HL-60 (cell line): ENCODE results near the gene ROR1.

Source experiments
- DNase-seq, 2 experiments: peaks; one replicate each; pipeline ENCODE4 v3.0.0-alpha.2; 2010 to 2020; ENCODE audit warnings: low read depth in 1 of 2, low spot score in 1 of 2
- H3K27ac ChIP-seq: fragments of 250-450 bp; sonication (Bioruptor Pico); replicated peaks from 2 replicates; pipeline ENCODE4 v1.5.1; 2020; ENCODE audit warnings: mild to moderate bottlenecking, moderate library complexity
- H3K27me3 ChIP-seq: fragments of 250-450 bp; sonication (Bioruptor Pico); 2 replicates; pipeline ENCODE4 v1.5.1; 2021; ENCODE audit warnings: mild to moderate bottlenecking, moderate library complexity; ENCODE audit not compliant: insufficient read depth, poor library complexity, severe bottlenecking
- H3K4me3 ChIP-seq: replicated peaks from 2 replicates; pipeline ENCODE4 v1.5.1; 2011; ENCODE audit warnings: mild to moderate bottlenecking, control low read depth, low read length; ENCODE audit not compliant: insufficient read depth
- GABPA ChIP-seq: IDR thresholded peaks from 2 replicates; pipeline ENCODE4 v1.6.1; 2012; ENCODE audit warnings: low read depth
- POLR2AphosphoS5 ChIP-seq: IDR thresholded peaks from 2 replicates; pipeline ENCODE4 v1.6.1; 2012; ENCODE audit warnings: low read depth
- SPI1 ChIP-seq: IDR thresholded peaks from 2 replicates; pipeline ENCODE4 v1.6.1; 2012; ENCODE audit warnings: low read depth, mild to moderate bottlenecking, borderline replicate concordance
- TF ChIP-seq, protein P1 (sequence below): IDR thresholded peaks from 2 replicates; pipeline ENCODE4 v1.6.1; 2012; ENCODE audit warnings: low read depth; ENCODE audit not compliant: insufficient replicate concordance
- TF ChIP-seq, protein P2 (sequence below): IDR thresholded peaks from one replicate; pipeline ENCODE4 v1.5.1; 2011; ENCODE audit warnings: low read length, control low read depth, inconsistent platforms; ENCODE audit not compliant: insufficient read depth

The ROR1 gene

DNA sequence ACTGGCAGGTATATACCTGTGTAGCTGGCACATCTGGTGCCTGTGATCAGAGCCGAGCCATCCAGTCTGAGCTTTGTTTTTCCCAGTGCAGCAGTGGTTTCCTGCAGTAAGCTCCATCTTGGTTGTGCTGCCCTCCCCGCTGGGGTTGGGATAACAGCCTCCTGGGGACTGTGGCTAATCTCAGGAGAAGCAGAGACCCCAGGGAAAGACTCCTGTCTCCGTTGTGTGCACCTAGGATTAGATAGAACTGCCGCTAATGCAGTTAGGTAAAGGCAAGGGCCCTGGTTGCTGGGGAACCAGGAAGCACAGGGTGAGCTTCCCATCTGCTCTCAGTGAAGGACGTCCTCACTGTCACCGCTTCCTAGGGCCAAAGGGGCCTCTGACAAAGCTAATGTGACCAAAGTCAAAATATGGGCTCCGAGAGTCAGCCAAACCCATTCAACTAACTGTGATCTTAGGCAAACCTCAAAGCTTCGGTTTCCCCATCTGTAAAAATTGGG is 20.0 kb downstream of the ROR1 start:
- no peak overlapping the region for H3K27ac ChIP-seq
- no peak overlapping the region for H3K4me3 ChIP-seq
- TF ChIP-seq, protein P1, sequence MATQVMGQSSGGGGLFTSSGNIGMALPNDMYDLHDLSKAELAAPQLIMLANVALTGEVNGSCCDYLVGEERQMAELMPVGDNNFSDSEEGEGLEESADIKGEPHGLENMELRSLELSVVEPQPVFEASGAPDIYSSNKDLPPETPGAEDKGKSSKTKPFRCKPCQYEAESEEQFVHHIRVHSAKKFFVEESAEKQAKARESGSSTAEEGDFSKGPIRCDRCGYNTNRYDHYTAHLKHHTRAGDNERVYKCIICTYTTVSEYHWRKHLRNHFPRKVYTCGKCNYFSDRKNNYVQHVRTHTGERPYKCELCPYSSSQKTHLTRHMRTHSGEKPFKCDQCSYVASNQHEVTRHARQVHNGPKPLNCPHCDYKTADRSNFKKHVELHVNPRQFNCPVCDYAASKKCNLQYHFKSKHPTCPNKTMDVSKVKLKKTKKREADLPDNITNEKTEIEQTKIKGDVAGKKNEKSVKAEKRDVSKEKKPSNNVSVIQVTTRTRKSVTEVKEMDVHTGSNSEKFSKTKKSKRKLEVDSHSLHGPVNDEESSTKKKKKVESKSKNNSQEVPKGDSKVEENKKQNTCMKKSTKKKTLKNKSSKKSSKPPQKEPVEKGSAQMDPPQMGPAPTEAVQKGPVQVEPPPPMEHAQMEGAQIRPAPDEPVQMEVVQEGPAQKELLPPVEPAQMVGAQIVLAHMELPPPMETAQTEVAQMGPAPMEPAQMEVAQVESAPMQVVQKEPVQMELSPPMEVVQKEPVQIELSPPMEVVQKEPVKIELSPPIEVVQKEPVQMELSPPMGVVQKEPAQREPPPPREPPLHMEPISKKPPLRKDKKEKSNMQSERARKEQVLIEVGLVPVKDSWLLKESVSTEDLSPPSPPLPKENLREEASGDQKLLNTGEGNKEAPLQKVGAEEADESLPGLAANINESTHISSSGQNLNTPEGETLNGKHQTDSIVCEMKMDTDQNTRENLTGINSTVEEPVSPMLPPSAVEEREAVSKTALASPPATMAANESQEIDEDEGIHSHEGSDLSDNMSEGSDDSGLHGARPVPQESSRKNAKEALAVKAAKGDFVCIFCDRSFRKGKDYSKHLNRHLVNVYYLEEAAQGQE, result no peak
- TF ChIP-seq POLR2AphosphoS5, result no peak
- TF ChIP-seq, protein P2, sequence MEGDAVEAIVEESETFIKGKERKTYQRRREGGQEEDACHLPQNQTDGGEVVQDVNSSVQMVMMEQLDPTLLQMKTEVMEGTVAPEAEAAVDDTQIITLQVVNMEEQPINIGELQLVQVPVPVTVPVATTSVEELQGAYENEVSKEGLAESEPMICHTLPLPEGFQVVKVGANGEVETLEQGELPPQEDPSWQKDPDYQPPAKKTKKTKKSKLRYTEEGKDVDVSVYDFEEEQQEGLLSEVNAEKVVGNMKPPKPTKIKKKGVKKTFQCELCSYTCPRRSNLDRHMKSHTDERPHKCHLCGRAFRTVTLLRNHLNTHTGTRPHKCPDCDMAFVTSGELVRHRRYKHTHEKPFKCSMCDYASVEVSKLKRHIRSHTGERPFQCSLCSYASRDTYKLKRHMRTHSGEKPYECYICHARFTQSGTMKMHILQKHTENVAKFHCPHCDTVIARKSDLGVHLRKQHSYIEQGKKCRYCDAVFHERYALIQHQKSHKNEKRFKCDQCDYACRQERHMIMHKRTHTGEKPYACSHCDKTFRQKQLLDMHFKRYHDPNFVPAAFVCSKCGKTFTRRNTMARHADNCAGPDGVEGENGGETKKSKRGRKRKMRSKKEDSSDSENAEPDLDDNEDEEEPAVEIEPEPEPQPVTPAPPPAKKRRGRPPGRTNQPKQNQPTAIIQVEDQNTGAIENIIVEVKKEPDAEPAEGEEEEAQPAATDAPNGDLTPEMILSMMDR, result no peak
- no peak for TF ChIP-seq GABPA
- peaks cover 2% of the 10 kb centered on the region for H3K27me3 ChIP-seq
- DNase-seq, result no peak

DNA sequence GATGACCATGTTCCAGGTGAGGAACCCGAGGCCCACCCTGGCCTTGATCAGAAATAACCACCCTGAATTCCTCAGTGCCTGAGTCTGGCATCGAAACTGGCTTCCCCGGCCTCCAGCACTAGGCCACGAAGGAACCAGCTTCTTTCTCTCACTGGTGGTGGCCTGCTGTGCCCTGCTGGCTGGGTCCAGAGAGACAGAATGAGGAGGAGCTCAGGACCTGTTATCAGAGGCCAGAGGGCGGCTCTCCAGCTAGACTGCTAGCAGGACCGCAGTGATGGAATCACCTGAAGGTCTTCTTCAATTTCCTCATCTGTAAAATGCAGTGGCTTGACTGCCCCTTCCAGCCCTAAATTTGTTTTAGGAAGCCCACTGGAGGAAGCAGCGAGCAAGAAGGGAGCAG is 20.5 kb downstream of the ROR1 start:
- Histone ChIP-seq H3K27ac (no peak overlapping the region), H3K27me3 (peaks cover 2% of the 10 kb centered on the region), H3K4me3 (no peak overlapping the region)
- DNase-seq, result no peak
- no peak for TF ChIP-seq POLR2AphosphoS5
- TF ChIP-seq GABPA, result no peak
- no peak for TF ChIP-seq SPI1
- TF ChIP-seq, protein P1, result no peak
- TF ChIP-seq, protein P2, result no peak

DNA sequence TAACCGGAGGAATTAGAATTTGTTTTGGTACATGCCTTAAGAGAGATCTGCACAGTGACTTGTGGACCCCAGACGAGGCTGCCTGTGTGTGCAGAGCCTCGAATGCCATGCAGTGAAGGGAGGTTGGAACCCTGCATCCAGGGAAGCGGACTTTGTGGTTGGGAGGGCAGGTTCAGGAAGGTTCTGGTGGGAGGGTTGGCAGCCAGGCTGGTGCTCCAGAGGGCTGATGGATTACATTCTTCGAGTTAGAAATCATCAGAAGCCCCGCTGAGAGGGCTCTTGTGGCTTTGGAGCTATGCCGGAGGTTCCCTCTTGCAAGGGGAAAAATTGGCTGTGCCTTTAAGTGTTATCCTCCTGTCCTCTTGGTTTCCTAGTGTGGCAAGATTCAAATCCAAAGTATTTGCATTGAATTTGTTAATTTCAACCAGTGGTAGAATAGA is 21.1 kb downstream of the ROR1 start:
- DNase-seq, result no peak

More for the DNA sequence above, 21.1 kb downstream of the ROR1 start:
- H3K4me3 ChIP-seq, result no peak overlapping the region
- H3K27me3 ChIP-seq, result peaks cover 2% of the 10 kb centered on the region
- TF ChIP-seq GABPA (no peak), POLR2AphosphoS5 (no peak), SPI1 (no peak)
- TF ChIP-seq, protein P1, result no peak
- TF ChIP-seq, protein P2, result no peak
- H3K27ac ChIP-seq, result no peak overlapping the region
